ENCODE measurements around the gene EXOSC7.
A peak's percentile ranks its signal among the peaks of the same experiment; 100 is the strongest.
"Not testable (repeated sequence)": the region's sequence is repeated elsewhere in the genome, so short reads cannot be mapped to it uniquely, and the experiment has no call there.

Gene EXOSC7

GRCh38 chr3:45026038-45026437 lies 50.0 kb downstream of the EXOSC7 start, which contains the start of gene CLEC3B:
Gene CLEC3B, plus strand, starts transcription at chr3:45026303. Its CDS starts 60 bp downstream, at chr3:45026363.
- no peak for DNase-seq

GRCh38 chr3:45026957-45027356 lies 50.9 kb downstream of the EXOSC7 start:
- no peak for DNase-seq

- DNase-seq, result no peak
Measured at GRCh38 chr3:45027441-45027840, 51.4 kb downstream of the EXOSC7 start.

- DNase-seq, result no peak
Measured at GRCh38 chr3:45029216-45029615, 53.2 kb downstream of the EXOSC7 start.

GRCh38 chr3:45029661-45030060 lies 53.6 kb downstream of the EXOSC7 start:
- no peak for DNase-seq

- no peak for DNase-seq
Measured at GRCh38 chr3:45031531-45031930, 55.5 kb downstream of the EXOSC7 start.

- no peak for DNase-seq
Measured at GRCh38 chr3:45032113-45032512, 56.1 kb downstream of the EXOSC7 start.

- DNase-seq, result no peak
Measured at GRCh38 chr3:45033791-45034190, 57.7 kb downstream of the EXOSC7 start.

- no peak for DNase-seq
Measured at GRCh38 chr3:45034612-45035252, 58.7 kb downstream of the EXOSC7 start.

- no peak for DNase-seq
Measured at GRCh38 chr3:45035441-45036301, 59.6 kb downstream of the EXOSC7 start.

GRCh38 chr3:45037720-45038455 lies 61.8 kb downstream of the EXOSC7 start:
- peak; percentile 56 for DNase-seq

- no peak for DNase-seq
Measured at GRCh38 chr3:45041666-45042065, 65.6 kb downstream of the EXOSC7 start.

- DNase-seq, result no peak
Measured at GRCh38 chr3:45042162-45042561, 66.1 kb downstream of the EXOSC7 start.

- DNase-seq, result no peak
Measured at GRCh38 chr3:45043728-45044299, 67.8 kb downstream of the EXOSC7 start.

- DNase-seq, result no peak
Measured at GRCh38 chr3:45048244-45048643, 72.2 kb downstream of the EXOSC7 start.

GRCh38 chr3:45049807-45050206 lies 73.8 kb downstream of the EXOSC7 start:
- DNase-seq, result no peak

GRCh38 chr3:45051685-45052084 lies 75.6 kb downstream of the EXOSC7 start:
- DNase-seq, result no peak

- DNase-seq, result not testable (repeated sequence)
Measured at GRCh38 chr3:45053805-45054195, 77.8 kb downstream of the EXOSC7 start.

GRCh38 chr3:45054196-45054857 lies 78.3 kb downstream of the EXOSC7 start:
- DNase-seq, result no peak

GRCh38 chr3:45055032-45055410 lies 79.0 kb downstream of the EXOSC7 start:
- no peak for DNase-seq

- no peak for DNase-seq
Measured at GRCh38 chr3:45055411-45056143, 79.5 kb downstream of the EXOSC7 start.

Measured in DMS79 (cell line).